NOMO-1 treated with DMSO at 0.1 percent for 48 hours (cell line): ENCODE measurements around the gene HRH3.

Experiments
- DNase-seq: peaks from one replicate; lab custom pipeline; 2025; ENCODE audit not compliant: unreplicated experiment; lab: John Stamatoyannopoulos, UW

Gene HRH3

DNA sequence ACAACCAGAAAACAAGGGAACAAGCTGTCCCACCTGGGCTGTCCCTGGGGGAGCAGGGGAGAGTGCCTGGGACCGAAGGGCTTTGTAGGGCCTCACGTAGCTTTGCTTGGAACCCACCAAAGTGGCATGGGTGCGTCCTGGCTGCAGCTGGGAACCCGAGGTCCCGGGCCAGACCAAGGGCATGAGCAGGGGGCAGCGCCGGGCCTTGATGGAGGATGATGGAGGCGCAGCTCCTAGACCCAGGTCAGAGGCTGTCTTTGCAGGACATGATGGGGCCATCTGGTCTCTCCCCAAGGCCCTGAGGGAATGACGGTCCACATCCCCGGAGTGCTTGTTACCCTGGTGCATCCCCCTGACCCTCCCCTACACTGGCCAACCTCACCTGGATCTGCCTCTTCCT, 10.6 kb upstream of the HRH3 start:
- no peak for DNase-seq

DNA sequence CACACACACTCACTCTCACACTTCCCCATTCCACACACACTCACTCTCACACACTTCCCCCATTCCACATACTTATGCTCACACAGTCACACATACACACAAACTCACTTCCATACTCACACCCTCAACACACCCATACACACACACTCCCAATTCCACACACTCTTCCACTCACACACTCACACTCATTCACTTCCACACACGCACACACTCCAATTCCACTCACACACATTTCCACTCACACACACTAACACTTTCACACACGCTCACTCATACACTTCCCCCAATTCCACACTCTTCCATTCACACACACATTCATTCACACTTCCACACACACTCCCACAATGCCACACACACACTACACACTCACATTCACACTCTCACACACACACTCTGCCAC, 10.2 kb upstream of the HRH3 start:
- DNase-seq = no peak

DNA sequence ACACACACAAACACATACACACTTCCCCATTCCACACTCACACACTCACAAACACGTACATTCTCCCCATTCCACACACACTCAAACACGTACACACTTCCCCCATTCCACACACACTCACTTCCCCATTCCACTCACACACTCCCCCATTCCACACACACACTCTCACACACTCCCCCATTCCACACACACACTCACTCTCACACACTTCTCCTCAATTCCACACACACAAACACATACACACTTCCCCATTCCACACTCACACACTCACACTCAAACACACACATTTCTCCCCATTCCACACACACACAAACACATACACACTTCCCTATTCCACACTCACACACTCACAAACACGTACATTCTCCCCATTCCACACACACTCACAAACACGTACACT, 9.6 kb upstream of the HRH3 start:
- DNase-seq = no peak

DNA sequence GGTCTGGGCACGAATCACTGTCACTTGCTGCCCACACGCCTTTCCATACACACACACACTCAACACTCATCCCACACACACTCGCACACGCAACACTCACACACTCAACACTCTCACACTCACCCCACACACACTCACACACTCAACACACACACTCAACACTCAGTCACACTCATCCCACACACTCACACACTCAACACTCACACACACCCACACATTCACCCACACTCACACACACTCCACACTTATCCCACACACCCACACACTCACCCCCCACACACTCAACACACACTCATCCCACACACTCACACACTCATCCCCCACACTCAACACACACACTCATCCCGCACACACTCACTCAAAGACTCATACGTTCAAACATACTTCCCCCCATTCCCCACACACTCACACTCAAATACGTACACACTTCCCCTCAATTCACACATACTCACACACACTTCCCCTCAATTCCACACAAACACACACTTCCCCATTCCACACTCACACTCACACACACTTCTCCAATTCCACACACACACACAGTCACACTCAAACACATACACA, 9.0 kb upstream of the HRH3 start:
- no peak for DNase-seq

DNA sequence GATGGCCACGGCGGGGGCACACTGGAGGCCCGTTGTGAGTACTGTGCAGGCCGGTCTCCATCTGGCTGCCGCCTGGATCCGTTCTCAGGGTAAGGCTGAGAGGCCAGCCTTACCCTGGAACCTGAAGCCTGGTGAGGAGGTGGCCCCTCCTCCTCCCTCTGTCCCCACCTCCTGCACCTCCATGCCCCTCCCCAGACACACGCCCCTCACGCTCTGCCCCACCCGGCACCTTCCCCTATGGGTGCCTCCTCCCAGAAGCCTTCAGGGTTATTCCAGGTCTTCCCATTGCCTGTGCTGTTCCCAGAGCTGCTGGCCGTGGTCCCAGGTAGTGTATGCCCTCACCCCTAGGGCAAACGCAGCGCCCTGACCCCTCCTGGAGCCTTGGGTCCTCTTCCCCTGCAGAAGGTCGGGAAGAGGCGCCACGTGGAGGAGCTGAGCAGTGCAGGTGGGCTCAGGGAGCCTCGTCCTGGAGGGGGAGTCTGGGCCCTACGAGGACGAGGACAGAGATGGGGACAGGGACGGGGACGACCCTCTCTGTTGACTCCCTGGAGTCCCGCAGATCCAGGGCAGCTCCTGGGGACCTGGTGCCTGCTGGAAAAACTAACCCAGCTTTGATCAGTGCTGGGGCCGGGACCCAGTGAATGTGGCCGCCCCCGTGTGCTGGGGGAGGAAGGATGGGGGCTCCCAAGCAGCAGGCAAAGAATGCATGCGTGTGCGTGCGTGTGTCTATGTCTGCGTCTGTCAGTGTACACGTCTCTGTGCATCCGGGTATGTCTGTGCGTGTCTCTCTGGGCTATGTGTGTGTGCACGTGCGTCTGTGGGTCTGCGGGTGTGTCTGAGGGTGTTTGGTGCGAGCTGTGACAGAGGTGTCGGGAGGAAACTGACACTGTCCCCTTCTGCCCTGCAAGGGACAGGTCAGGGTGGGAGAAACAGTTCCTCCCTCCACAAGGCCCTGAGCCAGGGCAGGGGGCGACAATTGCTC, 8.2 kb upstream of the HRH3 start:
- DNase-seq = no peak

DNA sequence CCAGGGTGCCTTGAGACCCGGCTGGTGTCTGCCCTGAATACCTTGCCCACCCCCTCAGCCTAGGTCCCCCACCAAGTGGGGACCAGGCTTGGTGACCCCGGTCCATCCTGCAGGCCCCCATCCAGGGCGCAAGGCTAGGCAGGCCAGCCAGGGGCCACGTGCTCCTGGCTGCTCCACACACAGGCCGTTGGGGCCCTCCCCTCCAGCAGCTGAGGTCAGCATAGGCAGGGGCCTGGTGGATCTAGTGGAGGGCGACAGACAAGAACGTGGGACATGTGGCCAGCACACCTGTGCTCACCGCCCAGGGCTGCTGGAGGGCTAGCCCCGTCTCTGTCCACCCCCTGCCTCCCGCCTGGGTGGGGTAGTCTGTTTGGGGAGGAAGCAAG, 7.5 kb upstream of the HRH3 start:
- no peak for DNase-seq

DNA sequence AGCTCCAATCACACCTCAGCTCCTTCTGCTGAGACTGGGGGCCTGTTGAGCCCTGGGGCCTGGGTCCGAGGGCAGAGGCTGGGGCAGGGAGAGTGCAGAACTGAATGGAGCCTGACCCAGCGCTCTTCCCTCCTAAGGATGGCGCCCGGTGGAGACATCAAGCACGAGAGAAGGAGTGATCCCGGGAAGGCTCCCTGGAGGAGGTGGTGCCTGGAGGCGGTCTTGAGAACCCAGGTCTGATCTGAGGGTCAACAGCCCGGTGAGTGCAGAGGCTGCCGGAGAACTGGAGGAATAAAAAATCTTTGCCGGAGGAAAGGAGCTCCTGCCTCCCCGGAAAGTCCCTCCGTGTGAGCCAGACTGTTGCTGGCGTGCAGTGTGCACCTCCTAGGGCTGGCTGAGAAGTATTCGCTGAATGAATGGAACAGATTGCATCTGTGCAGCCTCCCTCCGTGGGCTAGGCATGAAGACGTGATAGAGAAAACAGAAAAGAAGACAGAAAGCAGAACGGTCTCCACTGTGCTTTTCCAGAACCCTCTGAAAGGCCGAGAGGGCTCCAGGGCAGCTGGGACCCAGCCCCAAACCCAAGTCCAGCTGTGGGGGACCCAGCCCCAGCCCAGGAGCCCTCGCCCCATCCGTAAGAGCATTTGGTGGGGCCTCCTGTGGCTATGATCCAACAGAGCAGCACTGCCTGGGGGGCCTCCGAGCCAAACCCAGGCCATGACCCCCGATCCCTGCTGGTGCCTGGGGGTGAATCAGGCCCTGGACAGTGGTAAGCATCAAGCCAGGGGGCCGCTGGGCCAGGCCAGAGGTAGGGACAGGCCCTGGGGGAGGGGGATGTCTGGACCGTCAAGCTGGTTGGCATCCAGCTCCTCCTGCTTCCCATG, 6.9 kb upstream of the HRH3 start:
- no peak for DNase-seq

DNA sequence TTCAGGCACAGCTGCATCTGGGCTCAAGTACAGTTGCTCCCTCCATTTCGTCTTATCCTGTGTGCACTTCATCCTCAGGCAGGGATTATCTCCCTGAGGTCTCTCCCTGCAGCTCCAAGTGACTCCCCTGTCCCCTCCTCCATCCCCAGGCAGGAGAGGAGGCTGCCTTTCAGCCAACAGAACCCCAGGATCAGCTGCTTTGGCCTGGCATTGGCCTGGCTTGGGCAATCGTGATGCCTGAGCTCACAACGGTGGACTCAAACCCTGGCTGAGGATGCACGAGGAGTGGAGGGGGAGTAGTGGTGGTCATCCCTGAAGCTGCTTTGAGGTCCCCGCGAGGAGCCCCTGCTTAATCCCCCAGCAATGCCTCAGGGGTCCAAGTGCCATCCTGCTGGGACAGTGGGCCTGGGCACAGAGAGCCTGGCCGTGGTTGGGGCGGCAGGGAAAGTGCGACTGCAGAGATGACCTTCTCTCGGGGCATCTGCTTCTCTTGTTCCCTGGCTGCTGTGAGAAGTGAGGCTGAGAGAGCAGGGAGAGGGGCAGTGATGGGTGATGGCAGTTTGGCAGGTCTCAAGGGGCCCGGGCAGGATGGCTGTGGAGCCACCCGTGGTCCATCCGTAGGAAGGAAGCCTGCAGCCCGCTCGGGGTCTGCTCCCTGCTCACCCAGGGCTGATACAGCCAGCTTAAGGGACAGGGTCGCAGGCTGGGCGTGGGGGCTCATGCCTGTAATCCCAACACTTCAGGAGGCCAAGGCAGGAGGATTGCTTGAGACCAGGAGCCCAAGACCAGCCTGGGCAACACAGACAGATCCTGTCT, 6.0 kb upstream of the HRH3 start:
- DNase-seq = no peak

DNA sequence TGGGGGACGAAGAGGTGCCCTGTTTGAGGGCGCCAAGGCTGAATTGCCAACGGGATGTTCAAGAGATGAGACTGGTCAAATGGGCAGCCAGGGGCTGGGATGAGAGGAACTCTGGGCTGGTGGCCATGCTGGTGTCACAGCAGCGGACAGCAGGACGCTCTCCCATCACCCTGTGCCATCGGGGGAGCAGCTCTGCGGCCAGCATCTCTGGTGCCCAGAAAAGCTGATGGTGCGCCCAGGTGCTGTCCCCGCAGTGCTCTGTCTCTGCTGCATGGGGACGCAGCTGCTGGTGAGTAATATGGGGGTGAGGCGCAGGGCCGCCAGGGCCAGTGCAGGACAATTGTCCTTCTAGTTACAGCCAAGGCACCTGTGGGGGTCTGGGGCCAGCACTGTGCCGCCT, 4.9 kb upstream of the HRH3 start:
- no peak for DNase-seq

DNA sequence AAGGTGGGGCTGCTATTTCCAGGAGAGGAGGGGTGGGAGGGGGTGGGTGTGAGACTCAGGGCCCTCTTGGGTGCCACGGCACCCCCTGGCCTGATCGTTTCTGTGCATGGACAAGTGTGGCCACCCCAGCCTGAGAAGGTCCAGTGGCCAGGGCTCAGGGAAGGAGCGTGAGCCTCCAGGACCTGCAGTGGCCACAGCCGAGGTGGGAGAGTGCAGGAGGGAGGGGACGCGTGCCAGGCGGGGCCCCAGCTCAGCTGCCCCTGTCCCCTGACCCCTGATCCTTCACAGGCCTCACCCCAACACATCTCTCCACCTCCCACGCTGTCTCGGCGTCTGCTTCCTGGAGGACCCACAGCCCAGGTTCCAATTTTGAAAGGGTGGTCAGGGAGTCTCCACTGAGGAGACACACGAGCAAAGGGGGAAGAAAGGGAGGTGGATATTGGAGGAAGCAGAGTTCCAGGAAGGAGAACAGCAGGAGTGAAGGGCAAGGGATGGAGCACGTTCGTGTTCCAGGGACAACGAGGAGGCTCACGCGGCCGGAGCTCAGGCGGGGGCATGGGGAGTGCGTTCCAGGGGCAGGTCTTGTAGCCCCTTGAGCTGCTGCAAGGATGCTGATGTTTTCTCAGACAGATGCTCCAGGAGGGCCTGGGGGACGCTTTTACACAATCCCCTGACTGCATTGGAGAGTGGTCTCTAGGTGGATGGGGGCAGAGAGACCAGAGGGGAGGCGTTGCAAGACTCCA, 4.2 kb upstream of the HRH3 start:
- no peak for DNase-seq

DNA sequence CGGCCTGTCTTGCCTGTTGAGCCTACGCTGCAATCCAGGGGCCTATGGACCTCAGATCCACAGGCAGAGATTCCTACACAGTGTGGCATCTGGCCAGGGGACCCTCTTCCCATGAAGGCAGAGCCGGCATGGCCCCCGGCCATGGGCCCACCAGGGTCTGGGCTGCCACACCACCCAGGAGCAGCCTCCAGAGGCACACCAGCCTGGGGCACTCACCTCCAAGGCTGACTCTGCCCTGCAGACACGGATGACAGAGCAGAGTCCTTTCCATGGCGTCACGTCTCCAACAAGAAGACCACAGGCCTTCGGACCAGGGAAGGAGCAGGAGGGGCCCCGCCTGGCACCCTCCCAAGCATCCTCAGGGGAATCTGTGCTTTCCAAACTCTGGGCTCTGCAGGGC, 3.5 kb upstream of the HRH3 start:
- DNase-seq = no peak

DNA sequence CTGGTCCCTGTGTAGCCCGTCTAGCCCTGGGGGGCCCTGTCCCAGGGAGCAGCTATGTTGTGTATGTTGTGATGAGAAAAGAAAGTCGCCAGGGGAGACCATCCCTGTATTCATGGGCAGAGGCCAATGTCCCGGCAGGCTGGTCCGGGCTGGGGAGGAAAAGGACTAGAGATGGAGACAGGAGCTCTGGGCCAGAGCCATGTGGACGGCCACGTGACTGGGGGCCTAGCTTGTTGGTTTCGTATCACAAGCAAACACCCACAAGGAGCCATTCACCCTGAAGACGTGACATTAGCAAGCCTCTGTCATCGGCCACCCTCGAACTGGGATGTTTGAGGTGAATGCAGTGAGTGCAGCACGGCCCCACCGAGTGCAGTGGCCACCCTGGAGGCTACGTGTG, 2.9 kb upstream of the HRH3 start:
- no peak for DNase-seq

DNA sequence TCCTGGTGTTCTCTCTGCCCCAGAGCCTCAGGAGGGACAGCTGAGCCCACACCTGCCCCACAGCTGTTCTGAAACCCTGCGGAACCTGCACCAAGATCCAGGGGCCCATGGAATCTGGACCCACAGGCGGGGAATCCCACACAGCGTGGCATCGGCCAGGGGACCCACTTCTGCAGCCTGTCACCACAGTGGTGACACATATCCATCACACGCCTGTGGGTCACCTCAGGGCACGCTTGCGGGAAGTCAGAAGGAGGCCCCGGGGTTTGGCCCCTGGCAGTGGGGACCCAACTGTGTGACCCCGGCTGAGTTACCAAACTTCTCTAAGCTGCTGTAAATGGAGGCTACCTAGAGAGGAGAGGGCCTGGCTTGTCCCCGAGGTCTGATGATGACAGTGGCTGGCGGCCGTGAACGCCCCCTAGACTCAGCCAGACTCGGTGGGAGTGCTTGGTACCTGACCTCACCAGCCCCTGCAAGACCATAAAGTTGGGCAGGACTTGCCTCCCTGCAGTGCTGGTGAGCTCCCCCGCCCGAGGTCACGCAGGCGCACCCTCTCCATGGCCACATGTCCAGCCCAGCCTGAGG, 2.3 kb upstream of the HRH3 start:
- no peak for DNase-seq

DNA sequence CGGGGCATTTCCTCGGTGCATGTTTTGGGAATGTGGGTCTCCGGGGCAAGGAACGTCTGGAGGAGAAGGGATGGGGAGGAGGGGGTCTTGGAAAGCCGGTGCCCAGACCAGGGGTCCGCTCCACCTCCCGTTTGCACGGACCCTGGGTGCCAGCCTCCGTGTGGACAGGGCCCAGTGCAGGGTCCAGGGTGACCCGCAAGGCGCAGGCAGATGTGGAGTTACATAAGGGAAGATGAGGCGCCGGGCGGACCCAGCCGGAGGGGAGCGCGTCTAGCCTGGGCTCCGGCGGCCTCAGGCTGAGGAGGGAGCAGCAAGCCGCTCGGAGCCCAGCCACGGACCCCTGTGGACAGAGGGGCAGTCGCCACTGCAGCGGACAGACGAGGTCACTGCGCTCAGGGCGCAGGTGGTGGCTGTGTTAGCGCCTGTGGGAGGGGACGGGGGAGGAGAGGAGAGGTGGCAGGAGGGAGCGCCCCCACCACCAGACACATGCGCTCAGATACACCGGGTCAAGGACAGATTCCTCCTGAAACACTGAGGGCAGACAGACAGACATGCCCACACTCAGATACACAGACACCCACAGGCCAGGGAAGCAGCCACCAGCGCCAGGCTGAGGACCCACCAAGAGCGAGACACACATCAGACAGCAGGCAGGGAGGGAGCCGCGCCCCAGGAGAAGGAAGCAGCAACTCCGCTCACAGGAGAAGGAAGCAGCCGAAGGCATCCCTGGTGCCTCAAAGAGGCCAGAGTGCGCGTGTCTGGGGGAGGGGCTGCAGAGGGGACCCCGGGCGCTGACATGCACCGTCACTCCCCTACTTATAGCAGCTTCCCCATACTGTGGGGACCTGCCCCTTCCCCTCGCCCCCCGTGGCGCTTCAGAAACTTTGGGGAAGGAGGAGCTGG, 839 bp upstream of the HRH3 start:
- no peak for DNase-seq

DNA sequence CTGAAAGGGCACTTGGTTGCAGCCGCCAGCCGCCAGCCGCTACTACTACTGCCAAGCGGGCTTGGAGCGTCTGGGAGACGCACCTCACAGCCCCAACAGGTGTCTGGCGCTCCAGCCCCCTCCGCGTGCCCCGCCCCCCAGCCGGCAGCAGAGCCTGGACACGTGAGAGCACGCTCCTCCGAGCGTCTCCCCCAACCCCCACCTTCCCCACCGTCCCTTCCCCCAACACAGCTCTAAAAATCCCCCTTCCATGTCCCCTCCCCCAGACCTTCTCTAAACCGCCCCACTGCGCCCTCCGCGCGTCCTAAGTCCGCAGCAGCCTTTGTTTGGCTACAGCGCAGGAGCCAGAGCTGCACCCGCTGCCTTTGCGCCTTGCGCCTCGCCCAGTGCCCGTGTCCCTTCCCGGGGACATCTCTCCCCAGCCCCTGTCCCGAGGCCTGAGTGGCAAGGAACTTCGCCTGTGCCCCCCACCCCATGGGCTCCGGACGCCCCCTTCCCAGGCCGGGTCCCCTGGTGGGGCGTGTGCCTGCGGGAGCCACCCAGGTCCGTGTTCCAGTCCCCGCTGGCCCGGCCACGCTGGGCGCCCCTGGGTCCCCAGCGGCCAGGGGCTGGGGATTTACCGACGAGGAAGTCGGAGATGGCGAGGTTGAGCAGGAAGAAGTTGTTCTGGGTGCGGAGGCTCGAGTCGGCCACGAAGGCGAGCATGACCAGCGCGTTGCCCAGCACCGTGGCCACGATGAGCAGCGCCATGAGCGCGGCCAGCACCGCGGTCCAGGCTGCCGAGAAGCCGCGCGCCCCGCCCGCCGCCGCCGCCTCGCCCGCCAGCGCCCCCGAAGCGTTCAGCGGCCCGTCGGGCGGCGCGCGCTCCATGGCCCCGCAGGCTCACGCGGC, 732 bp downstream of the HRH3 start:
- DNase-seq = no peak

DNA sequence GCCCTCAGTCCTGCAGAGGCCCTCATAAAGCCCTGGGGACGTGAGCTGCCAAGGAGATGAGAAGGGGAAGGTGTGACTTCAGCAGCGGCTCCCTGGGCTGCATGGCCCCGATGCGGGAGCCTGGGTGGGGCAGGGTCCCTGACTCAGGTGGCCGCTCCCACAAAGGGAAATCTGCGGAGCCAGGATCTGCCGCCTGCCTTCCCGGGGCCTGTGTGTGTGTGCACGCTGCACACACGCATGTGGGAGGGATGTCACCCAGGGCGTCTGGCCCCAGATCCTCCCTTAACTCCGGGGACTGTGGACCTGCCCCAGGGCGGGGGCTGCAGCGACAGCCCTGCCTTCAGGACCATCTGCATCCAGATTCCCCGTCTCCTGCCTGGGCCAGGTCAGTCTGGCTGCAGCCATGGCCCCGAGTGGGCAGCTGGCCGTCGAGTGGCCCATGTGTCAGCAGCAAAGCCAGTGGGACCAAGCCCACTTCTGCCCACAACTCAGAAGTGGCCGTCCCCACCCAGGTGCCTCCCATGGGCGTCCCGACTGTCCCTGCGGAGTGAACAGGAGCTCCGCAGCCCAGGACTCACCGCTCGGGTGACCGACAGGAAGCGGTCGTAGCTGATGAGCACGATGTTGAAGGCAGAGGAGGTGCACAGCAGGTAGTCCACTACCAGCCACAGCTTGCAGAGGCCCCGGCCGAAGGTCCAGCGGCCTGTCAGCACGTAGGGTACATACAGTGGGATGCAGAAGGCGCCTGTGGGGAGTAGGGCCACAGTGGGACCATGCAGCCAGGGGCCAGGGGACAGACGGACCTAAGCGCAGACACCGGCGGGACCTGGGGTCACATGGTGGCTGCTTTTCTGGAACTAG, 1.9 kb downstream of the HRH3 start:
- no peak for DNase-seq
